Breast epithelium (tissue), 3 donors: ENCODE measurements around the gene TANGO2.

Experiments used
- POLR2A ChIP-seq: fragments of 450-650 bp; IDR thresholded peaks from one replicate; pipeline ENCODE4 v1.6.1; 2016; ENCODE audit warnings: antibody characterized with exemption, mild to moderate bottlenecking, moderate library complexity
- TF ChIP-seq, protein P1 (sequence below), 3 donors: fragments of 450-650 bp; IDR thresholded peaks; one replicate each; pipeline ENCODE4 v1.5.1; 2016 to 2017; ENCODE audit warnings: antibody characterized with exemption in 3 of 3, mild to moderate bottlenecking in 3 of 3, moderate library complexity in 3 of 3

DNA sequence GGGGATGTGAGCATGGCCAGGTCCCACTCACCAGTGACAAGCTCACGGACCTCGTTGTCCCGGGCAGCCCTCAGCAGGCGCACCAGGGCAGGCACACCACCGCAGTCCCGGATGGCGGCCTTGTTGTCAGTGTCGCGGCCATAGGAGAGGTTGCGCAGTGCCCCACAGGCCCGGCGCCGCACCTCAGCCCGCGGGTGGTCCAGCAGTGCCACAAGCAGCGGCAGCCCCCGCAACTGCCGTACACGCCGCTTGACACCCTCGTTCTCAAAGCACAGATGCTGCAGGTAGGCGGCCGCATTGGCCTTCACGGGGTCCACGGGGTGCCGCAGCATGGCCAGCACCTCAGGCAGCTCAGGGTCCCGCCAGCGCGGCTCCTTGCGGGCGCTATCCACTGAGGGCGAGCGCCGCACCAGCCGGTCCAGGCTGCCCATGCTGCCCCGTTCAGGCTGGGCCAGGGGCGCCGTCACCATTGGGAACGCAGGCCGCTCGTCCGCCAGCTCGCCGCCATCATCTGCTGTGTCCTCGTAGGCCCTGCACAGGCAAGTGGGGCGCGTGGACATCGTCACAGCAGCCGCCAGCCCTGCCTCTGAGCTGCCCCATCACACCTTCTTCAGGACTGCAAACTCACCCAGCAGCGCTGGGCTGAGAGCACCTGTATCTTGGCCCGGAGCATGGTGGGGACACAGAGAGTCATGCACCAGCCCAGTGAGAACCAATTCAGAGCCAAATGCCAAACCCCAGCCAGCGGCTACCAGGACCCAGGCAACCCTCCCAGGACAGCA is 41.0 kb upstream of the TANGO2 start:
- no peak for TF ChIP-seq POLR2A
- TF ChIP-seq, protein P1, sequence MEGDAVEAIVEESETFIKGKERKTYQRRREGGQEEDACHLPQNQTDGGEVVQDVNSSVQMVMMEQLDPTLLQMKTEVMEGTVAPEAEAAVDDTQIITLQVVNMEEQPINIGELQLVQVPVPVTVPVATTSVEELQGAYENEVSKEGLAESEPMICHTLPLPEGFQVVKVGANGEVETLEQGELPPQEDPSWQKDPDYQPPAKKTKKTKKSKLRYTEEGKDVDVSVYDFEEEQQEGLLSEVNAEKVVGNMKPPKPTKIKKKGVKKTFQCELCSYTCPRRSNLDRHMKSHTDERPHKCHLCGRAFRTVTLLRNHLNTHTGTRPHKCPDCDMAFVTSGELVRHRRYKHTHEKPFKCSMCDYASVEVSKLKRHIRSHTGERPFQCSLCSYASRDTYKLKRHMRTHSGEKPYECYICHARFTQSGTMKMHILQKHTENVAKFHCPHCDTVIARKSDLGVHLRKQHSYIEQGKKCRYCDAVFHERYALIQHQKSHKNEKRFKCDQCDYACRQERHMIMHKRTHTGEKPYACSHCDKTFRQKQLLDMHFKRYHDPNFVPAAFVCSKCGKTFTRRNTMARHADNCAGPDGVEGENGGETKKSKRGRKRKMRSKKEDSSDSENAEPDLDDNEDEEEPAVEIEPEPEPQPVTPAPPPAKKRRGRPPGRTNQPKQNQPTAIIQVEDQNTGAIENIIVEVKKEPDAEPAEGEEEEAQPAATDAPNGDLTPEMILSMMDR (IDR thresholded peaks at IDR 0.05): no peak
